Type B pancreatic cell (in vitro differentiated cells): Measurements from ENCODE around the gene IP6K1. TPM values are rescaled to one million over a fixed set of nuclear protein-coding genes. Genes with fewer than 3 reads are reported as not detected.
A peak's percentile ranks its signal among the peaks of the same experiment; 100 is the strongest.
"Not testable (repeated sequence)": the region's sequence is repeated elsewhere in the genome, so short reads cannot be mapped to it uniquely, and the experiment has no call there.

Experiments
- DNase-seq: peaks from one replicate; pipeline ENCODE4 v3.0.0; 2021; ENCODE audit warnings: mixed read lengths; ENCODE audit not compliant: unreplicated experiment; ENCODE audit errors: extremely low spot score
- H3K27ac Mint-ChIP-seq: 2 replicates; pipeline ENCODE4 v1.8.0; 2021; ENCODE audit warnings: mild to moderate bottlenecking, mixed read lengths
- H3K27me3 Mint-ChIP-seq: 2 replicates; pipeline ENCODE4 v1.8.0; 2021; ENCODE audit warnings: mixed read lengths
- H3K36me3 Mint-ChIP-seq: 2 replicates; pipeline ENCODE4 v1.8.0; 2021; ENCODE audit warnings: mixed read lengths
- H3K4me1 Mint-ChIP-seq: one replicate; pipeline ENCODE4 v1.8.0; 2021; ENCODE audit warnings: mixed read lengths; ENCODE audit not compliant: unreplicated experiment
- H3K4me3 Mint-ChIP-seq: 2 replicates; pipeline ENCODE4 v1.8.0; 2021; ENCODE audit warnings: mild to moderate bottlenecking, mixed read lengths
- H3K9me3 Mint-ChIP-seq: 2 replicates; pipeline ENCODE4 v1.8.0; 2021; ENCODE audit warnings: mixed read lengths
- CTCF ChIP-seq: fragments of 200-600 bp; sonication (generic); conservative IDR thresholded peaks from 2 replicates; pipeline ENCODE4 v1.5.0; 2021; ENCODE audit warnings: antibody characterized with exemption, mild to moderate bottlenecking
- total RNA-seq: library from RNA; stranded (reverse); gene quantifications from 2 replicates; pipeline ENCODE4 v1.2.1, GENCODE V29; 2021; ENCODE audit warnings: low replicate concordance

IP6K1 gene
- total RNA-seq, 1 donor from 2014 or later, result 42.5 TPM

- H3K27me3 Mint-ChIP-seq, H3K9me3 Mint-ChIP-seq, H3K36me3 Mint-ChIP-seq, DNase-seq: not testable (repeated sequence)
- Mint-ChIP-seq H3K4me1 (peaks cover 11% of the 10 kb centered on the region), H3K4me3 (peak overlapping the region; percentile 96), H3K27ac (peak overlapping the region; percentile 93)
Observed at GRCh38 chr3:49689908-49690624, 96.3 kb downstream of the IP6K1 start.

- Mint-ChIP-seq H3K36me3 (no peaks in the 10 kb centered on the region), H3K27me3 (no peaks in the 10 kb centered on the region), H3K9me3 (no peaks in the 10 kb centered on the region), H3K4me3 (peak within 1 kb of the TSS; percentile 96), H3K4me1 (peaks cover 11% of the 10 kb centered on the region), H3K27ac (peak within 1 kb of the TSS; percentile 93)
- peak; percentile 95 for DNase-seq
- peak; percentile 60 for TF ChIP-seq CTCF
Observed at GRCh38 chr3:49689046-49689907, 97.1 kb downstream of the IP6K1 start, which contains the start of the genes MST1 and RNF123. MST1 (minus strand) TSS chr3:49689474; CDS start chr3:49688691, 783 bp downstream. RNF123 (plus strand) TSS chr3:49689557; CDS start chr3:49691166, 1,609 bp downstream.

GRCh38 chr3:49688338-49689045, 97.8 kb downstream of the IP6K1 start:
- not testable (repeated sequence) for H3K36me3 Mint-ChIP-seq

GRCh38 chr3:49687424-49687795, 98.9 kb downstream of the IP6K1 start:
- Mint-ChIP-seq H3K27ac (peak overlapping the region; percentile 36), H3K4me1 (peaks cover 11% of the 10 kb centered on the region), H3K4me3 (peak overlapping the region; percentile 83)
- not testable (repeated sequence) for DNase-seq, H3K27me3 Mint-ChIP-seq, H3K36me3 Mint-ChIP-seq, H3K9me3 Mint-ChIP-seq

More at GRCh38 chr3:49688338-49689045, 97.8 kb downstream of the IP6K1 start:
- H3K9me3 Mint-ChIP-seq, DNase-seq, H3K27me3 Mint-ChIP-seq: not testable (repeated sequence)
- peaks cover 11% of the 10 kb centered on the region for H3K4me1 Mint-ChIP-seq
- H3K27ac Mint-ChIP-seq, result peak overlapping the region; percentile 93
- peak overlapping the region; percentile 96 for H3K4me3 Mint-ChIP-seq

GRCh38 chr3:49686769-49687423, 99.4 kb downstream of the IP6K1 start:
- H3K27me3 Mint-ChIP-seq, H3K36me3 Mint-ChIP-seq, H3K9me3 Mint-ChIP-seq, DNase-seq: not testable (repeated sequence)
- H3K4me3 Mint-ChIP-seq, result peak overlapping the region; percentile 83
- H3K4me1 Mint-ChIP-seq, result peaks cover 11% of the 10 kb centered on the region
- H3K27ac Mint-ChIP-seq, result peak overlapping the region; percentile 58

GRCh38 chr3:49686346-49686745, 100.0 kb downstream of the IP6K1 start:
- H3K27me3 Mint-ChIP-seq, H3K27ac Mint-ChIP-seq, H3K36me3 Mint-ChIP-seq, H3K9me3 Mint-ChIP-seq, DNase-seq: not testable (repeated sequence)
- H3K4me3 Mint-ChIP-seq, result peak overlapping the region; percentile 83
- H3K4me1 Mint-ChIP-seq, result peaks cover 11% of the 10 kb centered on the region

- not testable (repeated sequence) for H3K27ac Mint-ChIP-seq, H3K36me3 Mint-ChIP-seq, DNase-seq, H3K4me3 Mint-ChIP-seq, H3K9me3 Mint-ChIP-seq, H3K27me3 Mint-ChIP-seq
- H3K4me1 Mint-ChIP-seq, result peaks cover 11% of the 10 kb centered on the region
Observed at GRCh38 chr3:49685846-49686245, 100.5 kb downstream of the IP6K1 start.

- not testable (repeated sequence) for DNase-seq, H3K4me1 Mint-ChIP-seq, H3K9me3 Mint-ChIP-seq, H3K27me3 Mint-ChIP-seq, H3K27ac Mint-ChIP-seq, H3K36me3 Mint-ChIP-seq
- peak overlapping the region; percentile 52 for H3K4me3 Mint-ChIP-seq
Observed at GRCh38 chr3:49685103-49685502, 101.2 kb downstream of the IP6K1 start.

- H3K36me3 Mint-ChIP-seq, H3K27ac Mint-ChIP-seq, DNase-seq, H3K9me3 Mint-ChIP-seq, H3K4me1 Mint-ChIP-seq, H3K27me3 Mint-ChIP-seq, H3K4me3 Mint-ChIP-seq: not testable (repeated sequence)
Observed at GRCh38 chr3:49684453-49684852, 101.9 kb downstream of the IP6K1 start.
